Measurements from ENCODE around the gene DIP2A.
"Not testable (repeated sequence)": the region's sequence is repeated elsewhere in the genome, so short reads cannot be mapped to it uniquely, and the experiment has no call there.

DIP2A gene

GRCh38 chr21:46426313-46427046, 32.2 kb upstream of the DIP2A start:
- no peak for DNase-seq (ENCODE audit: low read depth)

DNA sequence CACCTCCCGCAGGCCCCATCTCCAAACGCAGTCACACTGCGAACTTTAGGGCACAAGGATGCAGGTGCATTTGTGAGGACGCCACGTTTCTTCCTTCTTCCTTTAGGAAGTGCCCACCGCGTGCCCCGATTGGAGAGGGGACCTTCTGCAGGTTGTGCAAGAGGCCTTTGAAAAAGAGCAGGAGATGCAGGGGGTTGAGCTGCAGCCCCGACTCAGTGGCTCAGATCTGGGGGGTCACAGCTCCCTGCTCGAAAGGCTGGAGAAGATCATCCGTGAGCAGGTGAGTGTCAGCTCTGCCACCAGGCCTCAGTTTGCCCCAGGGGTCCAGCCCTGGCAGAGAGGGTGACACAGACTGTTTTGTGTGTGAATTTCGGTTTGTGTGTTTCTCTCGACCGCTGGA, 31.2 kb upstream of the DIP2A start:
- DNase-seq (ENCODE audit: low read depth) = no peak

GRCh38 chr21:46428286-46428685, 30.4 kb upstream of the DIP2A start:
- DNase-seq (ENCODE audit: low read depth) = no peak

DNA sequence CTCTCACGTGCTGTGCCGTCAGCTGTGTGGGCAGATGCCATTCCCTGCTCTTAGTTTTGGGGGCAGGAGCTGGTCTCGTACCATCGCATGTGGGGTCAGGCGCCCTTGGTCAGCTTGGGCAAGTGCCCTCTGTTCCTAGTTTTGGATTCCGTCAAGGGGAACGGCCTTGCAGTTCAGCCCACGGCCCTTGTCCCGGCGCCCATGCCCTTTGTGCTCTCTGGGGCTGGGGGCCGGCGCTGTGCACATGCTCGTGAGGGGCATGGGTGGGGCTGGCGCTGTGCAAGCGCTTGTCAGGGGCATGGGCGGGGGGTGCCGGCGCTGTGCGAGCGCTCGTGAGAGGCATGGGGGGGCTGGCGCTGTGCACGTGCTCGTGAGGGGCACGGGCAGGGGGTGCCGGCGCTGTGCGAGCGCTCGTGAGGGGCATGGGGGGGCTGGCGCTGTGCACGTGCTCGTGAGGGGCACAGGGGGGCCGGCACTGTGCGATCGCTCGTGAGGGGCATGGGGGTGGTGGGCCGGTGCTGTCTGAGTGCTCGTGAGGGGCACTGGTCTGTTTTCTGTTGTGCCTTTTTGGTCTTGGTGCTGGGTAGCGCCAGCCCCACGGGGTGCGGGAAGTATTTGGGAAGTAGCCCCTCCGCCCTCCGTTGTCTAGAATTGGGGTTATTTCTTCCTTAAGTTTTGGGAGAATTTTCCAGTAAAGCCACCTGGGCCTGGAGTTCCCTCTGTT, 29.5 kb upstream of the DIP2A start:
- no peak for DNase-seq (ENCODE audit: low read depth)

DNA sequence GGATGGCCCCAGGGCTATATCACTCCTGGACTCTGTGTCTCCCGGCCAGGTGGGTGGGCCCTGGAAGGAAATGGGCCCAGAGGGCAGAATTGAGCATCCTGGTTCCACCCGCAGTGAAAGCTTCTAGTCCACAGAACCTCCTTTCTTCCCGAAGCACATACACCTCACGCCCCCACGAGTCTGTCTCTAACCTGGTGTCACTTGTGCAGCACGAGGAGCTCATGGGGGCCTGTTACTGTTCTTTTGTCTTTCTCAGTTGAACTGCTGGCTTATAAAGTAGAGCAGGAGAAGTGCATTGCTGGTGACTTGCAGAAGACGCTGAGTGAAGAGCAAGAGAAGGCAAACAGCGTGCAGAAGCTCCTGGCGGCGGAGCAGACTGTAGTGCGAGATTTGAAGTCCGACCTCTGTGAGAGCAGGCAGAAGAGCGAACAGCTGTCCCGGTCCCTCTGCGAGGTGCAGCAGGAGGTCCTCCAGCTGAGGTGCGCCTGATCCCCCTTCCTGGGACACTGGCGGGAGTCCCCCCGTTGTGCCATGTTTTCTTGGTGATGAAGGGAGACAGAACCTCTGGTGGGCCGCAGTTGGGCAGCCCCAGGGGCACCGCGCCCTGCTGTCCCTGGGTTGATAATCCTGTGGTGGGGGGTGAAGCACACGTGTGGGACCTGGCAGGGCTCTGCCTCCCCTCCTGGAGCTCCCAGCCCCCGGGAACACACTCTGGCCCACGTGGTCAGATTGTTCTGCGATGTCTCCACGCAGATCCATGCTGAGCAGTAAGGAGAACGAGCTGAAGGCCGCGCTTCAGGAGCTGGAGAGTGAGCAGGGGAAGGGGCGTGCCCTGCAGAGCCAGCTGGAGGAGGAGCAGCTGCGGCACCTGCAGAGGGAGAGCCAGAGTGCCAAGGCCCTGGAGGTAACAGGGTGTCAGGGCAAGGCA, 28.7 kb upstream of the DIP2A start:
- DNase-seq (ENCODE audit: low read depth) = no peak

DNA sequence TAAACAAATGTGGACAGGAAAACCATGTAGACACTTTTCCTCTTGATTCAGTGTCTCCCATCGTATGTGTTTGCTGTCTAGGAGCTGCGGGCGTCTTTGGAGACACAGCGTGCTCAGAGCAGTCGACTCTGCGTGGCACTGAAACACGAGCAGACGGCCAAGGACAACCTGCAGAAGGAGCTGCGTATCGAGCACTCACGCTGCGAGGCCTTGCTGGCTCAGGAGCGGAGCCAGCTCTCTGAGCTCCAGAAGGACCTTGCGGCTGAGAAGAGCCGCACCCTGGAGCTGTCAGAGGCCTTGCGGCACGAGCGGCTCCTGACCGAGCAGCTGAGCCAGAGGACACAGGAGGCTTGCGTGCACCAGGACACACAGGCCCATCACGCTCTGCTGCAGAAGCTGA, 27.2 kb upstream of the DIP2A start:
- no peak for DNase-seq (ENCODE audit: low read depth)

- DNase-seq (ENCODE audit: low read depth) = no peak
Measured at GRCh38 chr21:46431884-46432488, 26.7 kb upstream of the DIP2A start.

DNA sequence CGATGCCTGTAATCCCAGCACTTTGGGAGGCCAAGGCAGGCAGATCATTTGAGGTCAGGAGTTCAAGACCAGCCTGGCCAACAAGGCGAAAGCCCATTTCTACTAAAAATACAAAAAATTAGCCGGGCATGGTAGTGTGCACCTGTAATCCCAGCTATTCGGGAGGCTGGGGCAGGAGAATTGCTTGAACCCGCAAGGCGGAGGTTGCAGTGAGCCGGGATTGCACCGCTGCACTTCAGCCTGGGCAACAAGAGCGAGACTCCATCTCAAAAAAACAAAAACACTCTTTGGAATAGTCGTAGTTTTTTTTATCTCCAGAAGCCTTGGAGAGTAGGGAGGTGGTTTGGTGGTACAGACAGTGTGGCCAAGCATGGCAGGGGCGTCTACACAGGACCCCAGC, 25.6 kb upstream of the DIP2A start:
- DNase-seq (ENCODE audit: low read depth) = not testable (repeated sequence)

DNA sequence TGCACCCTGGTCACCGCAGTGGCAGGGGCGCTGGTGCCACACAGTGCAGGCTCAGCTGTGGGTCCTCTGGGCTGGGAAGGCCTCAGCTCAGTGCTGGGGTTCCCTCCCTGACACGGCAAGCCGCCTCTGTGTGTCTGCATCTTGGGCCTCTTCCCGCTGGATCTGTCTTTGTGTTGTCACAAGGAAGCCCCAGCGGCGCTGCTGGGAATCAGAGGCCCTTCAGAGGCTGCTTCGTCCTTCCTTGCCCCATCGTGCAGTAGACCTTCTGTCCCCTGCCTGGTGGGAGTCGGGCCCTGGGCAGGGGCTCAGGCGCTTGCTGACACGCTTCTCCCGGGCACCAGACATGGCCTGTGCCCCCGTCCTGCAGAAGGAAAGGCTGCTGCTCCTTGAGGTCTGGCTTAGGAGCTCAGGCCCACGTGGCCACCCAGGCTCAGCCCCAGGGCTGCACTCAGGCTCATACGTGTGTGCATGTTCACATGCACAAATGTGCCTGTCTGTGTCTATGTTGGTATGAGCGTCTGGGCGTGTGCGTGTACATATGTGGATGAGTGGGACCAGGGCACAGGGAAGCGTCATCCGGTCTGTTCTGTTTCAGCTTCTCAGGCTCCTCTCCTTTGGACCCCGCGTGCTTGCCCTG, 24.3 kb upstream of the DIP2A start:
- DNase-seq (ENCODE audit: low read depth) = no peak

- no peak for DNase-seq (ENCODE audit: low read depth)
Measured at GRCh38 chr21:46435786-46436227, 22.9 kb upstream of the DIP2A start.

GRCh38 chr21:46436621-46437020, 22.1 kb upstream of the DIP2A start:
- DNase-seq (ENCODE audit: low read depth) = no peak

DNA sequence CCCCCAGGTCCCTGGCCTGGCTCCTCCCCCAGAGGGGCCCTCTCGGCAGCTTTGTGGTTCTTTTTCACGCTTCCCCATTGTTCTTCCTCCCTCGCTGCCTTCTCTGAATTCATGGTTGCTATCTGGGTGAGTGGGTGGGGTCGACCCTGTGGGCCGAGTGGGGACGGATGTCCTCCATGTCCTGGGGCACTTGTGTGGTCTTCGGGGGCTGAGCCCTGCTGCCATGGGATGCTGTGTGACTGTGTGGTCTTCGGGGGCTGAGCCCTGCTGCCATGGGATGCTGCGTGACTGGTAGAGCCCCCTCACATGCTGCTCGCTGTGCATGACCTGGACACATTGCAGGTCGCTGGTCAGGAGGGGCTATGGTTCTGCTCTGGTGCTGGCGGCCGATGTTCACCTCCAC, 21.6 kb upstream of the DIP2A start:
- no peak for DNase-seq (ENCODE audit: low read depth)

GRCh38 chr21:46437511-46437910, 21.2 kb upstream of the DIP2A start:
- DNase-seq (ENCODE audit: low read depth) = no peak

- no peak for DNase-seq (ENCODE audit: low read depth)
Measured at GRCh38 chr21:46438241-46438640, 20.4 kb upstream of the DIP2A start.

DNA sequence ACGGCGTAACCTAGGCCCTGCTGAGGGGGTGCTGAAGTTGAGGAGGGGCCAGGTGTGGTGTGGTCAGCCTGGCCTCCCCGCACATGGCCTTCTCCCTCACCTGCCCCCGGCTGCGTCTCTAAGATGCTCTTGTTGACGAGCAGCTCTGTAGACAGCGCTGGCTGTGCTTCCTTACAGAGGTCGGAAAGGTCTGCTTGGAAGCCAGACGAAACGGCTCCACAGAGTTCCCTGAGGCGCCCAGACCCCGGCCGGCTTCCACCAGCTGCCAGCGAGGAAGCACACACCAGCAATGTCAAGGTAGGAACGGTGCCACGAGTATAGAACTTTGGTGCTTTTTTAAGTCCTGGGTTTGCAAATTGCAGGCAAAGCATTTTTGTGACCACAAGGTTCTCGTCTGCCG, 18.8 kb upstream of the DIP2A start:
- no peak for DNase-seq (ENCODE audit: low read depth)

DNA sequence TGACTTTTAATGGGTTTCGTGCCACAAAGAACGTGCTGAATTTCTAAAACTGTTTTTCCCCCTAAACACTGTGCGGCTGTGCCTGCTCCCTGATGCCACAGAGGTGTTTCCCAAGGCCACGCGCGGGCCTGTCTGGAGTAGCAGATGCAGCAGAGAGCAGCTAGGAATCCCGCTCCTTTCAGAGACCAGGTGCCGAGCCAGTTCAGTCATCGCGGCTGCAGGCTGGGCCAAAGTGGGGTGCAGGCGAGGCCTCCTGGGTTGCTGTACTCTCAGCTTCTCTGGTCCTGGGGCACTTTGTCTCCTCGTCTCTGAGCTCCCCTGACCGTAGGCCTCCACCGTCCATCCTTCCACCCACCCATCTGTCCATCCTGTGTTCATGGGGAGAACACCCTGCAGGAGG, 17.4 kb upstream of the DIP2A start:
- DNase-seq (ENCODE audit: low read depth) = no peak

GRCh38 chr21:46441961-46442498, 16.7 kb upstream of the DIP2A start:
- no peak for DNase-seq (ENCODE audit: low read depth)

DNA sequence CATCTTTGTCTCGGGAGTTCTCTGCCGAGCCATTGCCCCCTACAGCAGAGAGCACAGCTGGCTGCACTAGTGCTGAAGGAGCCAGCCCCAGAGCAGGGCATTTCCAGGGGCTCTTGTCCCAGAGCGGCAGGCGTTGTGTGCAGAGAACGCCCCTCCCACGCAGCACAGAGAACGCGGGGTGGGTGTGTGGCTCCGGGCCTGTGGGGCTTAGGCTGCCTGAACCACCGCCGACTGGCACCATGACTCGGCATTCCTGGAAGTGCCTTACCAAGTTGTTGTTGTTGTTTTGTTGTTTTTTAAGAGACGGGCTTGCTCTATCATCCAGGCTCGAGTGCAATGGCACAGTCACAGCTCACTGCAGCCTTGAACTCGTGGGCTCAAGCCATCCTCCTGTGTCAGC, 15.8 kb upstream of the DIP2A start:
- no peak for DNase-seq (ENCODE audit: low read depth)

DNA sequence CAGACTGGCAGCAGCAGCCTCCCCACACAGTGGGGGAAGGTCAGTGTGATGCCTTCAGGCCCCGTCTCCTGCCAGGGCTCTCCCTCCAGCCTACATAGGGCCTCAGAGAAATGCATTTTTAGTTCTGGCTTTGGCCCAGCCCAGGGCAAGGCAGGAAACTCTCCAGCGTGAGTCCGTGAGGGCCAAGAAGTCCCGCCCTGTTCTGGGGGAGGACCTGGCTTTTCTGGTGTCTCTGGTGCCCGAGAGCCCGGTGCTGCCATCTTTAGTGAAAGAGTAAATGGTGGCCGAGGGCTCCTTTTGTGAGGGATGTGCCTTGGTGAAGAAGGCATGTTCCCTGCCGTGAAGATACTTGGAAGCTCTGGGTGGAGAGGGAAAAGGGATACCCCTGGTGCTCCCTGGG, 14.8 kb upstream of the DIP2A start:
- DNase-seq (ENCODE audit: low read depth) = no peak

DNA sequence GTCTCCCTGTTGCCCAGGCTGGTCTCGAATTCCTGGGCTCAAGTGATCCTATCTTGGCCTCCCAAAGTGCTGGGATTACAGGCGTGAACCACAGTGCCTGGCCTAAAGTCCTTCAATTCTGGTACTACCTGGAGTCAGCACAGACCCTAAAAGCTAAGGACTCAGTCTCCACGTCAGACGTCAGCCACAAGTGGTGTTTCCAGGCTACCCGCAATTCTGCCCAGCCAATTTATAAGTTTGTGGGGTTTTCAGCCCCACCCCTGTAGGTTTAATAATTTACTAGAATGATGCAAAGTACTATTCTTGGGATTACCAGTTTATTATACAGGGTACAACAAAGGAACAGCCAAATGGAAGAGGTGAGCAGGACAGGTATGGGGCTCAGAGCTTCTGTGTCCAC, 10.6 kb upstream of the DIP2A start:
- DNase-seq (ENCODE audit: low read depth) = no peak

DNA sequence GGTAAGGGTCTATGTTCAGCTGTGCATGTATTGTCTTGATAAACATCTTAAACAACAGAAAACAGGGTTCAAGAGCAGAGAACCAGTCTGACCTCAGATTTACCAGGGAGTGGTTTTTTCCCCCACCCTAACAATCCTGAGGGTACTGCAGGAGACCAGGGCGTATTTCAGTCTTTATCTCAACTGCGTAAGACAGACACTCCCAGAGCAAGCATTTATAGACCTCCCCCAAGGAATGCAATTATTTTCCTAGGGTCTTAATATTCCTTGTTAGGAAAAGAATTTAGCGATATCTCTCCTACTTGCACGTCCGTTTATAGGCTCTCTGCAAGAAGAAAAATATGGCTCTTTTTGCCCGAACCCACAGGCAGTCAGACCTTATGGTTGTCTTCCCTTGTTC, 9.8 kb upstream of the DIP2A start:
- not testable (repeated sequence) for DNase-seq (ENCODE audit: low read depth)
